ENCODE results near the gene CLEC2A. TPM values are rescaled to one million over a fixed set of nuclear protein-coding genes. Genes with fewer than 3 reads are reported as not detected.

The CLEC2A gene
- total and polyA plus RNA-seq, 9 of the 15 experiments (the other 6 are each of a cell fraction or from before 2014, with no cell fraction given) = not detected

GRCh38 chr12:9902539-9903228, 29.5 kb downstream of the CLEC2A start:
- intact Hi-C loops (cut with micrococcal nuclease) = no loop called here
- no peak for FAIRE-seq
- Histone ChIP-seq H3K9ac (ENCODE audit: insufficient read depth in 1 of 2, low read depth in 2 of 2, low read length in 2 of 2) (no peak overlapping the region), H2AFZ (ENCODE audit: low read depth, low read length) (no peak overlapping the region), H3K9me3 (replicated peaks; ENCODE audit: control insufficient read depth, insufficient read depth, low read depth, low read length) (0 out of 2 replicates have a peak, but pooled peaks cover 2% of the 10 kb centered on the region), H3K27ac (ENCODE audit: extremely low read depth, low read depth, low read length) (no peak overlapping the region), H3K9me1 (ENCODE audit: control insufficient read depth, insufficient read depth, low read length) (no peaks in the 10 kb centered on the region), H3K27me3 (ENCODE audit: control insufficient read depth in 2 of 2, insufficient read depth in 2 of 2, low read length in 2 of 2) (no peaks in the 10 kb centered on the region), H3K4me2 (ENCODE audit: insufficient read depth, low read length) (no peak overlapping the region), H3K4me1 (replicated peaks in 1 of 2; ENCODE audit: control insufficient read depth in 2 of 2, insufficient read depth in 2 of 2, low read length in 2 of 2) (no peaks in the 10 kb centered on the region; a peak in 2 of 5 replicates), H3K36me3 (ENCODE audit: control insufficient read depth, insufficient read depth, low read length) (no peaks in the 10 kb centered on the region), H4K20me1 (replicated peaks; ENCODE audit: control insufficient read depth, insufficient read depth, low read length) (no peaks in the 10 kb centered on the region), H3K4me3 (no peak overlapping the region), H3K79me2 (ENCODE audit: control insufficient read depth, insufficient read depth, low read length) (no peaks in the 10 kb centered on the region)
- ChIA-PET POLR2A (no interaction called here), CTCF (ENCODE audit: low intra/inter-chr PET ratio) (no interaction called here)
- WGBS (ENCODE audit: insufficient coverage, low coverage, missing lambda C conversion rate) = 58% methylated on average over 1 of the region's 7 CpGs
- in situ Hi-C loops (cut with MboI) = no loop called here
- no TSS peak for BruUV-seq (replicated peaks)
- ATAC-seq = no peak
- DNase-seq (ENCODE audit: extremely low read depth in 1 of 4, low spot score in 3 of 4) = no peak
- TF ChIP-seq GMEB1 (CRISPR knock-in tag; IDR thresholded peaks at IDR 0.05) (no peak), CBX5 (IDR thresholded peaks at IDR 0.05; ENCODE audit: borderline replicate concordance, low read depth) (peak; percentile 88; the same call in 1 of the 2 replicates), TRIM28 (IDR thresholded peaks at IDR 0.05) (peak; percentile 68; the same call in 1 of the 2 replicates), SRSF9 (IDR thresholded peaks at IDR 0.05; ENCODE audit: borderline replicate concordance, low read depth, low read length) (no peak), ILF3 (IDR thresholded peaks at IDR 0.05; ENCODE audit: borderline replicate concordance) (no peak), ZNF280A (IDR thresholded peaks at IDR 0.05; ENCODE audit: low read depth, partially characterized antibody) (peak; percentile 65), STAT6 (CRISPR knock-in tag; IDR thresholded peaks at IDR 0.05) (no peak), AFF1 (IDR thresholded peaks at IDR 0.05; ENCODE audit: low read depth in 1 of 2, partially characterized antibody in 2 of 2) (no peak)
